ENCODE measurements around the gene KCNJ5.

KCNJ5 gene

DNA sequence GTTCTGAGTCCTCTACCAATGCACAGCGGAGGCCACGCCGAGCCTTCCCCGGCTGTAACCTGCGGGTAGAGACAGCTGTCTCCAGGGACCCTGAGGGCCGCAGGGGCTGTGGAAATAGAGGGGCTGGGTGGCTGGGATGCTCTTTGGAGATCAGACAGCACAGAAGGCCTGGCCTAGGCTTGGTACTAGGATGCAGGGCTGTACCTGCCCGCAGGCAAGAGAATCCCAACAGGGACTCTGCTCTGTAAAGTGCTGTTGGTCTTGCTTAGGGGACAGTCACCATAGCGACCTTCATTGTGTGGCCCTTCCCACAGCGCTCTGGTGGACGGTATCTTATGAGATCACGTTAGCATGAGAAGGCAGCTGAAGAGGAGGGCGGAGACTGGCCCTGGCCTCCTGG lies 11.3 kb upstream of the KCNJ5 start:
- TF ChIP-seq GATA1 (IDR thresholded peaks at IDR 0.05; ENCODE audit: low read depth, low read length) (no peak), POLR2A (IDR thresholded peaks at IDR 0.05; ENCODE audit: low read length) (no peak)
- no peak for DNase-seq

DNA sequence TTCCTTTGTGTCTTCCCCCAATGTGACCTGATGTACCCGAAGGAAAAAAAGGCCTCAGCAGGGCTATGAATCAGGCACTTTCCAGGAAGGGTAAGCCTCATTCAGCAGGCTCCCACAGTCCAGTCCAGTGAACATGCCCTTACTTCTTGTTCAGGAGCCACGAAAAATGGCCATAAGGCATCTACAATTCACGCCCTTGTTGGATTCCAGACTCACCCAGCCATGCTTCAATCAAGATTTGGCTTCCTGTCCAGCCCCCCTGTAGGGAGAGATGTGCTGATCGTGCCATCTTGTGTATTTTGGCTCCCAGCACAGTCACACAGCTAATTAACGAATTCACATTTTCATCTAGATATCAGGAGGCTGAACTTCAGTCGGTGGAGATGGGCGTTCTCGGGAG lies 9.9 kb upstream of the KCNJ5 start:
- DNase-seq = no peak
- TF ChIP-seq GATA1 (IDR thresholded peaks at IDR 0.05; ENCODE audit: low read depth, low read length) = no peak
- TF ChIP-seq POLR2A (IDR thresholded peaks at IDR 0.05; ENCODE audit: low read length) = no peak

DNA sequence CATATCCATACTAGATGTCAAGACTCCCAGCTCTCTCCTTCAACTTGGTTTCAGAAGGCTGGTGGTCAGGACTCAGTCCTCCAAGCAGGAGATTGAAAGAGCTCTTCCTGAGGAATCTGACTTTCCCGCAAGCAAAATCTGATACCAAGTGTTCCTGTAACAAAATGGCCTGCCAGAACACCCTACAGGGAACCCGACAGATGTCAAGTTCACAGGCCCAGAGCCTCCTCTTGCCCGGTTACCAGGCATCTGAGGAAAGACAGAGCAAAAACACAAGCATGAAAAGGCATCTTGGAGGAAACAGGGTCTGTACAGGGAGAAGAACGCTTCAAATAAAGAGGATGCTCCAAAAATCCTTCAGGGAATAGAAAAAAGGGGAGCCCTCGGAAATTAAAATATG lies 8.7 kb upstream of the KCNJ5 start:
- TF ChIP-seq POLR2A (IDR thresholded peaks at IDR 0.05; ENCODE audit: low read length) (no peak), GATA1 (IDR thresholded peaks at IDR 0.05; ENCODE audit: low read depth, low read length) (no peak)
- no peak for DNase-seq

DNA sequence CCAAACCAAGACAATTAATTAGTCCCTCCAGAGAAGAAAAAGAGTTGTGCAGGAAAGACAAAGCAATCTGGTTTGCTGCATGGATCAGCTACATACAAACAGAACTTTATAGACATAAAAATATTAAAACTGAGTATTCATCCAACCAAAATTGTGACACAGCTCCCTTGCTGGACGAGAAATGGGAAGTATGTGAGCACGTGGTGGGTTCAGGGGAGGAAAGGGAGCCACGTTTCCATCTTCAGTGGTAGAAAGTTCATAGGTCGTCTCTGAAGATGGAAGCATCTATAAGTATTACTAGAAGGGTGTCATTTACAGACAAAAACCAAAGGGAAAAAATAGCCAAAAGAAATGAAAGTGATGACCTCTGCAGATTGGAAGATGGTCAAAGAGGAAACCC lies 7.1 kb upstream of the KCNJ5 start:
- DNase-seq = no peak
- no peak for TF ChIP-seq GATA1 (IDR thresholded peaks at IDR 0.05; ENCODE audit: low read depth, low read length)
- TF ChIP-seq POLR2A (IDR thresholded peaks at IDR 0.05; ENCODE audit: low read length) = no peak

DNA sequence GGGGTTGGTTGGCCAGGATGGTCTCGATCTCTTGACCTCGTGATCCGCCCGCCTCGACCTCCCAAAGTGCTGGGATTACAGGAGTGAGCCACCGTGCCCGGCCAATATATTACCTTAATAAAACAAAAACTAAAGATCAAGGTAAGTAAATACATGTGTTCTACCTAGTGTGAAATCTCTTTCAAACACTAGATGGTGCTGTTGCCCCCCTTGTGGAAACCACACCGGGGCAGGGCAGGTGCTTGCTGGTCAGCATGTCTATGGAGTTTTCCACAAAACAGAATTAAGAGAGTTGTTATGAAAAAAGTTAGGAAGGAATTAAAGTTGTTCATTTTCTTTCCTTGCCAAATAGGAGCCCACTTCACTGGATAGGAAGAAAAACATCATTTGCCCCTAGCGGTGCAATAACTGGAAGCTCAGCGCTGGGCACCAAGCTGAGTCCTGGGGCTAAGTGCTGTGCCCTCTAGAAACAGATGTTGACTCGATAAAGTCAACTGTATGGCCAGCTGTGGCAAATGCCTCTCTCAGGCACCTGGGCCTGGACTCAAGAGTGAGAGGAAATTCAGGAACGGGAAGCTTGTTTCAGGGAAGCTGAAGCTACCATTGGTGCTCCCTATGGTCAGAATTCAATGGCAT lies 6.3 kb upstream of the KCNJ5 start:
- DNase-seq = peak; percentile 54 to 74
- TF ChIP-seq POLR2A (IDR thresholded peaks at IDR 0.05; ENCODE audit: low read length) (no peak), GATA1 (IDR thresholded peaks at IDR 0.05; ENCODE audit: low read depth, low read length) (no peak)

DNA sequence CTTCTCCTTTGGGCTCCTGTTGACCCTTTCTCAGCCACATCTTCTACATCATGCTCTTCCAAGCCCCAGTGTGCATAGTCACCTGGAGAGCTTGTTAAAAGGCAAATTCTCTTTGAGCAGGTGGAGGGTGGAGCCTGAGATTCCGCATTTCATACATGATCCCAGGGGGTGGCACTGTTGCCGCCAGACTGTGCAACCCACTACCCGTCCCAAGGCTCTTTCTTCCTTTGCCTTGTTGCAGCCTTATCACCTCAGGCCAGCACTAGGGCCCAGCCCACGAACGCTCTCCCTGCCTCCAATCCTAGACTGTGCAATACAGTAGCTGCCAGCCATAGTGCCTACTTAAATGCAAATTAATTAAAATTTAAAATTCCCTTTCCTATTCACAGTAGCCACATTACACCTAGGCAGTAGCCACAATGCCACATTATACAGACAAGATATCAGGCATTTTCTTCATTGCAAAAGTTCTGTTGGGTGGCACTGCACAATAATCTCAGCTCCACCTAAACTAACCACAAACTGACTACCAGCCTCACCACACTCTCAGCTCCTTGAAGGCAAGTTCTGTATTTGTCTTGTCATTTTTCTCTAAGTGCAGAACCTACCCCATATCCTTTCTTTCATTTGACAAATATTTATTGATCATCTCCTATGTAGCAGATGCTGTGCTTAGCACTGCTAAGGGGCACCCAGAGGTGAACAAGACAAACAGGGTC lies 4.6 kb upstream of the KCNJ5 start:
- DNase-seq = peak; percentile 9 to 44
- no peak for TF ChIP-seq GATA1 (IDR thresholded peaks at IDR 0.05; ENCODE audit: low read depth, low read length)
- TF ChIP-seq POLR2A (IDR thresholded peaks at IDR 0.05; ENCODE audit: low read length) = no peak

DNA sequence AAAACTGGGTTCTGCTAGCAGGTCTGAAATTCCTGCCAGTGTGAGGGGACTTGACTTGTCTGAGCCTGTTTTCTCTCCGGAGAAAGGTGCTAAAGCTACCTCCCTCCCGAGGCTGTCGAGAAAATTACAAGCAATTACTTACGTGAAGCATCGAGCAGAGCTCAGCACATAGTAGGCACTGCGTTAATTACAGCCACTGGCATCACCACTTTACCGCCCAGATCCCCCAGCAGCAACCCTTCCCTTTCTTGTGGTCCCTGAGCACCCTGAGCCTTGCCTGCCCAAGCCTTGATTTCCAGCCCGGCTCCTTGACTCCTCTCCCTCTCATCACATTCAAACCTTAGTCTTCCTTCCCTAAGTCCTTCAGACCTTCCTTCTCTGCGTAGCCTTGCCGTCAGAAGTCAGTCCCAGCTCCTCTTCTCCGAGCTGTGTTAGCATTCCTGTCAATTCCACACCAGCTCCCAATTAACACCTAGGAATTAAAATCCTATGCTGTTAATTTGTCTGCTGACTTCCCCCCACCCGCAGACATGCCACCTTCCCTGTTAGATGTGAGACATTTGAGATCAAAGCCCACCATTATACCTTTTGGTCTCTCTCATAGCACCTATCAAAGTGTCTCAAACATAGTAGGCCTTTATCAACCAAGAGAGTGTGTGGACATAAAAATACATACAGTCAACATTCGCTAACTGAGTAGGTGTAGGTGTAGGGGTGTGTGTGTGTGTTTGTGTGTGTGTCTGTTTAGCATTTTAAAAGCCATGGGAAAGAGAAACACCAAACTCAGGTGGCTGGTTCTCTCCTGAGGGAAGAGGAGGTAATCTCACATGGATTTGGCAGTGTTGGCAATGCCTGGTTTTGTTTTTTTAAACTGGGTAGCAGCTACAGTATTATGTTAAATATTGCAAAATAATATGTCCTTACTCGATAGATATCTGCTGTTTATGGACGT lies 2.8 kb upstream of the KCNJ5 start:
- TF ChIP-seq POLR2A (IDR thresholded peaks at IDR 0.05; ENCODE audit: low read length) (no peak), GATA1 (IDR thresholded peaks at IDR 0.05; ENCODE audit: low read depth, low read length) (no peak)
- DNase-seq = no peak

DNA sequence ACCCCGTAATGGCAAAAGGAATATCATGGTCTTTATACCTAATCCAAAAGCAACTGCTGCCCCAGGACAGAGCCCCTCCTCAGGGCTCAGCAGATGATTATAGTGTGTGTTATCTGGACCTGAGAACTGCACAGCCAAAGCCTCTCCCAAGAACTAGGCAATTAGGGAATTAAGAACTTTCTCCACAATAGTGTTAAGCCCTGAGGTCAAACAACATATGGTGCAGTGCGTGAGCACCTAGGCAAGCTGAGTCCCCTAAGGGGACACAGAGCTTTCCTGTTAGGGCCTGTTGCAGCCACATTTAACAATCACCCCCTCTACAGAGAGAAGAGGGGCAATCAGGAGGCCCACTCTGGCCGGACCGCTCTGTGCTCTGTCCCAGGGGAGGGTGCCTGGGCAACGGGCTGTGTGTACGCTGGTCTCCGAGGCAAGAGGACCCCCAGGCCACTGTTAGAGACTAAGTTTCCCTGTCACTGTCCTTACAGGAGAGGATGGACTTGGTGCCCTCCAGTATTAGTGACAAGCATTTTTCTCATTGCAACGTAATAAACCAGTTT lies 1.4 kb upstream of the KCNJ5 start:
- no peak for DNase-seq
- TF ChIP-seq POLR2A (IDR thresholded peaks at IDR 0.05; ENCODE audit: low read length) = no peak

DNA sequence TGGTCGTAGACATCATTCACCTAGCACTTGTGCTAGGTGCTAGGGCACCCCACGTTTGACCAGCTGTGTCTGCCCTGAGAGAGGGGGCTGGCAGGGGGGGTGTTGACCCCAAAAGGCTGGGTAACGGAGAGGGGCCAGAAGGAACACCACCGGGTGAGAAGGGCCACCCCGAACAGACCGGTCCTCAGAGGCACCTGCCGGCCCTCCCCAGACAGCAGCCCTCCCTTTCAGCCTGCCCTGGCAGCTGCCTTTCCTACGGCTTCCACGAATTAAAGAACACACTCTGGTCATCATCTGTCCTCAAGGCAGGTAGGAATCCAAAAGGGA lies 977 bp upstream of the KCNJ5 start:
- TF ChIP-seq GATA1 (IDR thresholded peaks at IDR 0.05; ENCODE audit: low read depth, low read length) = no peak
- no peak for TF ChIP-seq POLR2A (IDR thresholded peaks at IDR 0.05; ENCODE audit: low read length)
- DNase-seq = no peak

DNA sequence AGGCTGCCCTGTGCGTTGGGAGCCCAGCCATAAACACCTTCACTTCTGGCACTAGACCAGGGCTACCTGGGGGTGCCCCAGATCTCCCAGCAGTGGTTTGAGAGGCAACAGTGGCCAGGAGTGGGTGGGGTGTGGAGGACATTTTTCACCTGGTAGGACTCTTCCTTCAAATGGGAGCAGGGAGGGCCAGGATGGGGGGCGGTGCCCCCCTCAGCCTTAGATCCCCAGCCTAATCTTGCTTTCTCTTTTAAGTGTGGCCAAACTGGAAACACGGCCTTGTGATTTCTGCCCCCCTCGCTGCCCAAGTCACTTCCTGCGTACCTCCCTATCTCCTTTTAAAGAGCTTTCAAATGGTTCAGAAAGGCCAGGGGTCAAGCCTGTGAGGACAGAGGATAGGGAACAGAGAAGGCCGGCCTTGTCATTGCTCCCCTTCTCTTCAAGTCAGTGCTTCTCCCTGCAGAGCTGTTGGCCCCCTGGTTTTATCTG lies 800 bp downstream of the KCNJ5 start:
- TF ChIP-seq GATA1 (IDR thresholded peaks at IDR 0.05; ENCODE audit: low read depth, low read length) = no peak
- TF ChIP-seq POLR2A (IDR thresholded peaks at IDR 0.05; ENCODE audit: low read length) = no peak
- DNase-seq = no peak

DNA sequence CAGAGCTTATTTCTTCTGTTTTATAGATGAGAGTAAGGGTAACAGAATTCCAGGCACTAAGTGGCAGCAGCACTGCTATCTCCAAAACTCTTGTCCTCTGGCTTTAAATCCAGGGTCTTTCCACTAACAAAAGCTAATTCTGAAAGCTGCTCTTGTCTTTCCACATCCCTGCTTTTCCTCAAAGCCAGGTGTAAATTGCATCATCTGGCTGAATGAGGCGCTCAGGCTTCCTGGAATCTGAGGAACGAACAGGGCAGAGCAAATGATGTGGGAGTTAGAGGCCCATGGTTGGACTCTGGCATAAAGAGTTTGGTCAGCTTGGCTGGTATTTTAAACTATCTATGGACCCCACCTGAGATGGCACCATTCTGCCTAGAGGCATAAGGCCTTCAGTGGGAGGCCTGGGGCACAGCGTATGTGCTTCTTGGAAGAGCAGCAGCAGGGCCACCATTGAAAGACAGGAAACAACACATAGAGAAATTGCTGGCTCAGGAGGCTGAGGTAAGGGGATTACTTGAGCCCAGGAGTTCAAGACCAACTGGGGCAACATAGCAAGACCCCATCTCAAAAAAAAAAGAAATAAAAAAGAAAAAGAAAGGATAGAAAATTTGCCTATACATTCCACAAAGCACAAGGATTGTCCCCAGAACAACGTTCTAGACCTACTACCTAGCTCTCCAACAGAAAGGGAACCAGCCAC lies 1.9 kb downstream of the KCNJ5 start:
- TF ChIP-seq GATA1 (IDR thresholded peaks at IDR 0.05; ENCODE audit: low read depth, low read length) (no peak), POLR2A (IDR thresholded peaks at IDR 0.05; ENCODE audit: low read length) (no peak)
- DNase-seq = no peak

DNA sequence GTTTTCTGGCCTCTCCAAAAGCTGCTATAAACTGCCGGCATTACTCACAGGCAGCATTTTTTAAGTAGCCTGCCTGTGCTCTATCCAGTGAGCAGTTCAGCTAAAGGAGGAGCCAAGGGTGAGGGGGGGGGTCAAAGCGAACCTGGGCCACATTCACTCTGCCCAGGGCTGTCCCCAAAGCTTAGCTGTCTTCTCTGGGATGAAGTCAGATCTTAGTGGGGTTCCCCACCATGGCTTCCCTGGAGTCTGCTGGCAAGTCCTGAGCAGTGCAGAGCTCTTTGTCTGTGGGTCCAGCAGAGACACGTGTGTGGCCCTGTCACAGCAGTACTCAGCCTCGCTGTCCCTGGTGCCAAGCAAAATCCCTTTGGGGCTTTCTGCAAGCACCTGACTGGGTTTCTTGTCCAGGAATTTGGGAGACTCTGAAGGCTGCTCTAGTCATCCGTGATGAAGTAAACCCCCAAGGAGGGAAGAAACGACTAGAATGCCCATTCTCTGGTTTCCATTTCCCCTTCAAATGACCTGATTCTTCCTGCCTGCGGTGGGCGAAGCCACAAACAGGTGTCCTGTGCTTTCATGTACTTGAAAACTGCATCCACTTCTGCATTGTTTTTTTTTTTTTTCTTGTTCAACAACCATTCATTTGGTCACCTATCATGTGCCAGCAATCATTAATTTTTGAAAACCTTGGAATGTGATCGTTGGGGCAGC lies 2.6 kb downstream of the KCNJ5 start:
- no peak for DNase-seq
- no peak for TF ChIP-seq GATA1 (IDR thresholded peaks at IDR 0.05; ENCODE audit: low read depth, low read length)
- TF ChIP-seq POLR2A (IDR thresholded peaks at IDR 0.05; ENCODE audit: low read length) = no peak

DNA sequence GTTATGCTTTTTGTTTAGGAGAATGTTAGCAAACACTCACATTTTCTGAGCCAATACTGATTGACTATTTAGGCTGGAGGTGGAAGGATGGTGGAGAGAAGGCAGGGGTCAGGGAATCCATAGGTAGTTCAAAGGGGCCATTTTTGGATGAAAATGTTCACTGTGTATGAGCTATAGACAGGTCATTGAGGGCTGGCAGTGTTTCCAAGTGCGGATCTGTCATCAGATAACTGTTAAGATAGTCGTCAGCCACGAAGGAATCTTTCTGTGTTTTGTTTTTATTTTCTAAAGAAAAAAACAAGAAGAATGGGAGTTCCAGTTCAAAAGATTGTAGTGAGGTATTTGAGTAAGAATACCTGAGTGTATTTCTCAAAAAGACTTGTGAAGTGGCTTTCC lies 3.1 kb downstream of the KCNJ5 start:
- TF ChIP-seq GATA1 (IDR thresholded peaks at IDR 0.05; ENCODE audit: low read depth, low read length) (no peak), POLR2A (IDR thresholded peaks at IDR 0.05; ENCODE audit: low read length) (no peak)
- DNase-seq = no peak
